AG04449 (cell line): Measurements from ENCODE around the gene HSP90B1.

ENCODE experiments used
- CTCF ChIA-PET: fragments of 350-600 bp; formaldehyde crosslinking; extraction: SDS; loops from one replicate; lab custom pipeline; 2021; ENCODE audit warnings: antibody characterized with exemption; lab: Yijun Ruan, JAX
- POLR2A ChIA-PET: fragments of 400-600, 350-600 bp; formaldehyde crosslinking; extraction: SDS; loops from one replicate; lab custom pipeline; 2020; ENCODE audit warnings: antibody characterized with exemption, inconsistent platforms; lab: Yijun Ruan, JAX
- DNase-seq: peaks from one replicate; pipeline ENCODE4 v3.0.0-alpha.2; 2010; ENCODE audit warnings: low read depth, low spot score
- H3K4me3 ChIP-seq: 2 replicates; pipeline ENCODE4 v1.5.1; 2011; ENCODE audit warnings: low read depth, mild to moderate bottlenecking, control low read depth, low read length
- CTCF ChIP-seq: IDR thresholded peaks from one replicate; pipeline ENCODE4 v1.5.1; 2011; ENCODE audit warnings: mild to moderate bottlenecking, moderate library complexity, low read length, control low read depth, inconsistent platforms; ENCODE audit not compliant: insufficient read depth; ENCODE audit errors: missing control alignments

HSP90B1 gene

GRCh38 chr12:103908246-103908541, 22.0 kb upstream of the HSP90B1 start:
- CTCF ChIA-PET = interaction anchor here (1.0 to 1.3 kb wide), 2 partner anchors 23 to 24 kb away, joined by 3 read pairs; no protein-coding TSS in a partner anchor

GRCh38 chr12:103908877-103909276, 21.3 kb upstream of the HSP90B1 start:
- no peak overlapping the region for H3K4me3 ChIP-seq
- POLR2A ChIA-PET = interaction anchor here (1.4 kb wide), 1 partner anchor 21 kb away, joined by 6 read pairs; the partner anchor contains the start of gene HSP90B1
- no peak for TF ChIP-seq CTCF
- CTCF ChIA-PET = interaction anchor here (1.0 to 1.3 kb wide), 2 partner anchors 24 to 25 kb away, joined by 3 read pairs; no protein-coding TSS in a partner anchor
- DNase-seq = no peak

More at GRCh38 chr12:103908246-103908541, 22.0 kb upstream of the HSP90B1 start:
- TF ChIP-seq CTCF = no peak
- no peak overlapping the region for H3K4me3 ChIP-seq
- no peak for DNase-seq
- POLR2A ChIA-PET = interaction anchor here (0.6 to 1.4 kb wide), 2 partner anchors 9 to 22 kb away, joined by 3 to 6 read pairs; partner anchors contain the start of gene HSP90B1

GRCh38 chr12:103909811-103910210, 20.4 kb upstream of the HSP90B1 start:
- POLR2A ChIA-PET = interaction anchor here (0.8 to 0.9 kb wide), 2 partner anchors 17 to 20 kb away, joined by 4 read pairs; partner anchors contain the start of gene HSP90B1
- TF ChIP-seq CTCF = no peak
- no peak for DNase-seq
- H3K4me3 ChIP-seq = no peak overlapping the region
- CTCF ChIA-PET = interaction anchor here (0.6 to 1.4 kb wide), 4 partner anchors 10 to 114 kb away, joined by 3 to 5 read pairs (median 4); no protein-coding TSS in a partner anchor

- CTCF ChIA-PET = interaction anchor here (1.5 kb wide), 2 partner anchors 9 to 142 kb away, joined by 3 to 4 read pairs; no protein-coding TSS in a partner anchor
- H3K4me3 ChIP-seq = no peak overlapping the region
- POLR2A ChIA-PET = no interaction called here
- DNase-seq = no peak
- TF ChIP-seq CTCF = no peak
Observed at GRCh38 chr12:103912069-103912468, 18.1 kb upstream of the HSP90B1 start.

GRCh38 chr12:103913100-103913499, 17.1 kb upstream of the HSP90B1 start:
- no peak for TF ChIP-seq CTCF
- no peak for DNase-seq
- ChIA-PET CTCF (interaction anchor here (1.1 to 1.5 kb wide), 3 partner anchors 10 to 36 kb away, joined by 3 to 4 read pairs (median 3); no protein-coding TSS in a partner anchor), POLR2A (no interaction called here)
- no peak overlapping the region for H3K4me3 ChIP-seq

- no peak for TF ChIP-seq CTCF
- DNase-seq = no peak
- CTCF ChIA-PET = interaction anchor here (0.9 to 2.4 kb wide), 3 partner anchors 31 to 45 kb away, joined by 3 to 9 read pairs (median 3); a partner anchor contains a TSS
- H3K4me3 ChIP-seq = no peak overlapping the region
- POLR2A ChIA-PET = no interaction called here
Observed at GRCh38 chr12:103915306-103915705, 14.9 kb upstream of the HSP90B1 start.
